NB4 (cell line): Measurements from ENCODE around the gene GNRHR.

Source experiments
- CTCF ChIP-seq: IDR thresholded peaks from one replicate; pipeline ENCODE4 v1.5.1; 2012; ENCODE audit warnings: low read depth, low read length
- MAX ChIP-seq: IDR thresholded peaks from 2 replicates; pipeline ENCODE4 v1.6.1; 2011; ENCODE audit warnings: low read depth, low read length
- MYC ChIP-seq: IDR thresholded peaks from 2 replicates; pipeline ENCODE4 v1.6.1; 2011; ENCODE audit warnings: low read depth, low read length
- POLR2A ChIP-seq: IDR thresholded peaks from 2 replicates; pipeline ENCODE4 v1.6.1; 2011; ENCODE audit warnings: mild to moderate bottlenecking; ENCODE audit not compliant: insufficient read length; ENCODE audit errors: extremely low read depth

GRCh38 chr4:67712650-67713528, 41.3 kb downstream of the GNRHR start:
- TF ChIP-seq CTCF (no peak), POLR2A (no peak), MYC (no peak), MAX (no peak)
